K562 (cell line): Measurements from ENCODE around the gene FIGLA. TPM values are rescaled to one million over a fixed set of nuclear protein-coding genes. Genes with fewer than 3 reads are reported as not detected.

Experiments
- ATAC-seq: fragments of 200-7000 bp; cut with Tn5 transposase; 3 replicates; pipeline ENCODE4 v1.9.1; 2020; ENCODE audit warnings: moderate library complexity
- BruUV-seq: library from RNA; stranded (reverse); fragments of 400-500 nt; replicated peaks from 2 replicates; lab custom pipeline; 2021; lab: Mats Ljungman, UMichigan
- CTCF ChIA-PET: fragments of 300-600 bp; formaldehyde crosslinking; extraction: SDS; loops from one replicate; lab custom pipeline; 2021; ENCODE audit warnings: low intra/inter-chr PET ratio; lab: Yijun Ruan, JAX
- POLR2A ChIA-PET: fragments of 300-600, 350-650 bp; sonication (Branson Sonifier 250); formaldehyde crosslinking; extraction: SDS; loops from one replicate; lab custom pipeline; 2021; ENCODE audit warnings: antibody characterized with exemption, inconsistent platforms; lab: Yijun Ruan, JAX
- DNase-seq, 4 experiments: peaks; one replicate each; pipeline versions ENCODE4 v3.0.0 to v3.0.0-alpha.2; 2011 to 2018; ENCODE audit warnings: low spot score in 3 of 4, mixed read lengths in 3 of 4; ENCODE audit errors: extremely low read depth in 1 of 4
- FAIRE-seq: peaks from 2 replicates; lab custom pipeline; 2011; peaks lifted over from hg19 to GRCh38; lab: Jason Lieb, UNC
- H2AFZ ChIP-seq: 2 replicates; pipeline ENCODE4 v1.6.0; 2011; ENCODE audit warnings: low read depth, low read length, control low read depth, inconsistent platforms
- H3K27ac ChIP-seq: fragments of 200-600 bp; 3 replicates; pipeline ENCODE4 v1.8.0; 2011; ENCODE audit warnings: low read depth, mild to moderate bottlenecking, control low read depth, inconsistent platforms, low read length, moderate library complexity, mixed read lengths; ENCODE audit errors: extremely low read depth
- H3K27me3 ChIP-seq, 2 experiments: fragments of 300-600 bp in 1 of 2; 2 replicates in 1 of 2; 3 replicates in 1 of 2; pipeline versions ENCODE4 v1.6.0 to v1.8.0; 2011; ENCODE audit warnings: inconsistent platforms in 2 of 2, low read length in 2 of 2, mild to moderate bottlenecking in 1 of 2, mixed read lengths in 1 of 2, moderate library complexity in 1 of 2; ENCODE audit not compliant: control insufficient read depth in 2 of 2, insufficient read depth in 2 of 2
- H3K36me3 ChIP-seq: fragments of 300-600 bp; 3 replicates; pipeline ENCODE4 v1.8.0; 2011; ENCODE audit warnings: mild to moderate bottlenecking, low read length, inconsistent platforms; ENCODE audit not compliant: control insufficient read depth, insufficient read depth
- H3K4me1 ChIP-seq, 2 experiments: fragments of 200-600 bp in 1 of 2; replicated peaks in 1 of 2; 2 replicates in 1 of 2; 3 replicates in 1 of 2; pipeline versions ENCODE4 v1.5.1 to v1.8.0; 2011; ENCODE audit warnings: inconsistent platforms in 2 of 2, low read length in 2 of 2, mild to moderate bottlenecking in 1 of 2, mixed read lengths in 1 of 2, moderate library complexity in 1 of 2; ENCODE audit not compliant: control insufficient read depth in 2 of 2, insufficient read depth in 2 of 2
- H3K4me2 ChIP-seq: 2 replicates; pipeline ENCODE4 v1.6.1; 2011; ENCODE audit warnings: low read length, control low read depth, inconsistent platforms, mixed read lengths; ENCODE audit not compliant: insufficient read depth
- H3K4me3 ChIP-seq: fragments of 200-600 bp; sonication (generic), shearing (Covaris generic); 2 replicates; pipeline ENCODE4 v1.5.1; 2016; ENCODE audit warnings: control low read depth, inconsistent platforms
- H3K79me2 ChIP-seq: fragments of 200-600 bp; 3 replicates; pipeline ENCODE4 v1.8.0; 2011; ENCODE audit warnings: low read length, inconsistent platforms; ENCODE audit not compliant: control insufficient read depth, insufficient read depth
- H3K9ac ChIP-seq, 2 experiments: 2 replicates each; pipeline versions ENCODE4 v1.6.0 to v1.6.1; 2011; ENCODE audit warnings: low read depth in 2 of 2, low read length in 2 of 2, control low read depth in 1 of 2, inconsistent platforms in 1 of 2, mild to moderate bottlenecking in 1 of 2, mixed read lengths in 1 of 2; ENCODE audit not compliant: insufficient read depth in 1 of 2
- H3K9me1 ChIP-seq: one replicate; pipeline ENCODE4 v1.6.0; 2011; ENCODE audit warnings: inconsistent platforms, mild to moderate bottlenecking, low read length, moderate library complexity; ENCODE audit not compliant: control insufficient read depth, insufficient read depth
- H3K9me3 ChIP-seq: replicated peaks from 2 replicates; pipeline ENCODE4 v1.5.1; 2011; ENCODE audit warnings: low read depth, low read length, inconsistent platforms; ENCODE audit not compliant: control insufficient read depth, insufficient read depth
- H4K20me1 ChIP-seq: replicated peaks from 2 replicates; pipeline ENCODE4 v1.6.1; 2011; ENCODE audit warnings: low read length, inconsistent platforms, mixed read lengths; ENCODE audit not compliant: control insufficient read depth, insufficient read depth
- CREB3 ChIP-seq: fragments of 450-650 bp; conservative IDR thresholded peaks from 2 replicates; pipeline ENCODE4 v1.6.1; 2016; ENCODE audit warnings: missing genetic modification characterization, low read depth, mild to moderate bottlenecking, missing compliant biosample characterization, moderate library complexity
- HNRNPLL ChIP-seq: fragments of 200-400 bp; formaldehyde crosslinking; IDR thresholded peaks from 2 replicates; pipeline ENCODE4 v1.6.1; 2017; ENCODE audit warnings: low read length, low read depth, mild to moderate bottlenecking; ENCODE audit not compliant: poor library complexity, severe bottlenecking
- MAFF ChIP-seq: IDR thresholded peaks from 2 replicates; pipeline ENCODE4 v1.6.1; 2012; ENCODE audit warnings: low read length, improper control_type of control experiment
- TFE3 ChIP-seq: fragments of 450-650 bp; formaldehyde crosslinking; IDR thresholded peaks from 2 replicates; pipeline ENCODE4 v1.4.0; 2020; ENCODE audit warnings: mild to moderate bottlenecking, mixed read lengths
- USF2 ChIP-seq: sonication (generic); formaldehyde crosslinking; IDR thresholded peaks from 2 replicates; pipeline ENCODE4 v1.5.0; 2020; ENCODE audit warnings: missing genetic modification reagents
- ZKSCAN3 ChIP-seq: fragments of 250-450 bp; sonication (Bioruptor Pico); IDR thresholded peaks from 2 replicates; pipeline ENCODE4 v1.4.0; 2020
- ZNF124 ChIP-seq: sonication (generic); formaldehyde crosslinking; IDR thresholded peaks from 2 replicates; pipeline ENCODE4 v1.8.1; 2022; ENCODE audit warnings: missing genetic modification reagents
- ZNF232 ChIP-seq: sonication (generic); formaldehyde crosslinking; IDR thresholded peaks from 2 replicates; pipeline ENCODE4 v1.8.0; 2022; ENCODE audit warnings: mild to moderate bottlenecking, missing genetic modification reagents
- ZNF24 ChIP-seq: fragments of 450-650 bp; IDR thresholded peaks from 2 replicates; pipeline ENCODE4 v1.6.1; 2016
- ZNF644 ChIP-seq: fragments of 200-800 bp; sonication (Bioruptor generic); IDR thresholded peaks from 2 replicates; pipeline ENCODE4 v1.6.1; 2016; ENCODE audit warnings: low read depth, missing genetic modification characterization, missing compliant biosample characterization
- ZNF76 ChIP-seq: fragments of 250-450 bp; sonication (Bioruptor Pico); IDR thresholded peaks from 2 replicates; pipeline ENCODE4 v1.4.0; 2020; ENCODE audit warnings: mild to moderate bottlenecking, moderate library complexity, borderline replicate concordance
- WGBS: fragments of 100-300 bp; shearing (Covaris generic); methylation state at CpG from one replicate; pipeline ENCODE4 v1.1.6; 2016; ENCODE audit warnings: low coverage, mixed read lengths; ENCODE audit not compliant: insufficient coverage; ENCODE audit errors: missing lambda C conversion rate; 5-methylcytosine and 5-hydroxymethylcytosine counted together
- in situ Hi-C: fragments of 300-500 bp; cut with MboI; formaldehyde crosslinking; loops from 4 replicates; pipeline ENCODE4 v1.15.0; 2018; ENCODE audit warnings: inconsistent platforms, mixed read lengths
- intact Hi-C: fragments of 100-400 bp; cut with micrococcal nuclease; formaldehyde crosslinking; loops from 2 replicates; pipeline ENCODE4 v1.14.2; 2022
- polyA plus RNA-seq, 8 experiments: library from polyadenylated mRNA; depleted of rRNA in 4 of 8; stranded (reverse) in 5 of 8; unstranded in 3 of 8; fragments of >200 nt; fragmentation: Nextera tagmentation in 2 of 8; fragmentation: Illumina TruSeq in 1 of 8; extraction: Ambion mirVana in 2 of 8; extraction: Trizol in 1 of 8; gene quantifications; 2 replicates each; pipeline versions ENCODE4 v1.2.1 to v1.2.3, GENCODE V29; 2011 to 2014; ENCODE audit warnings: inconsistent platforms in 1 of 8, missing spikeins in 1 of 8
- total RNA-seq, 7 experiments: library from RNA; depleted of rRNA in 6 of 7; stranded (reverse); fragments of >200 nt in 6 of 7; fragmentation: Illumina TruSeq in 2 of 7; extraction: Trizol in 2 of 7; gene quantifications; 2 replicates each; pipeline versions ENCODE4 v1.2.1 to v1.2.3, GENCODE V29; 2011 to 2021; ENCODE audit warnings: low replicate concordance in 1 of 7

FIGLA gene
- total and polyA plus RNA-seq, 9 of the 15 experiments (the other 6 are each of a cell fraction or from before 2014, with no cell fraction given): not detected

- TF ChIP-seq ZNF124 (no peak), MAFF (no peak), TFE3 (CRISPR knock-in tag) (no peak), ZNF24 (no peak)
Measured at GRCh38 chr2:70829916-70830315, 39.5 kb upstream of the FIGLA start (continued).

- no peak overlapping the region for H3K9ac ChIP-seq
- H3K9me3 ChIP-seq: no peaks in the 10 kb centered on the region
- no peaks in the 10 kb centered on the region for H4K20me1 ChIP-seq
- H3K4me2 ChIP-seq: no peak overlapping the region
- H3K27ac ChIP-seq: no peak overlapping the region
- FAIRE-seq (no peak), ATAC-seq (no peak), DNase-seq (no peak)
- in situ Hi-C loops (no loop called here), intact Hi-C loops (no loop called here)
- BruUV-seq: no TSS peak
- H3K4me3 ChIP-seq: no peak overlapping the region
- peaks cover 24 to 44% of the 10 kb centered on the region in 2 experiments for H3K27me3 ChIP-seq
- no peaks in the 10 kb centered on the region for H3K79me2 ChIP-seq
- TF ChIP-seq ZNF76 (CRISPR knock-in tag) (no peak), ZNF232 (no peak), CREB3 (tag) (no peak), ZKSCAN3 (CRISPR knock-in tag) (no peak), HNRNPLL (no peak), USF2 (CRISPR knock-in tag) (peak; percentile 18; the same call in 1 of the 2 replicates), ZNF644 (no peak)
- H2AFZ ChIP-seq: no peak overlapping the region
- CTCF ChIA-PET: no interaction called here
- POLR2A ChIA-PET: interaction anchor here (1.0 kb wide), 1 partner anchor 32 kb away, joined by 4 read pairs; no protein-coding TSS in a partner anchor
- H3K36me3 ChIP-seq: no peaks in the 10 kb centered on the region
- H3K4me1 ChIP-seq: no peaks in the 10 kb centered on the region; a peak in 1 of 5 replicates
- WGBS: 2% methylated on average over 6 of the region's 6 CpGs
- no peaks in the 10 kb centered on the region for H3K9me1 ChIP-seq
Measured at GRCh38 chr2:70828914-70829824, 38.7 kb upstream of the FIGLA start.
